Measurements from ENCODE around the gene ZDBF2.

- no peak for TF ChIP-seq POLR2A (IDR thresholded peaks at IDR 0.05)
- TF ChIP-seq CTCF (IDR thresholded peaks at IDR 0.05), result no peak
These were observed 62.4 kb downstream of the ZDBF2 start for GRCh38 chr2:206336861-206337260.
